ENCODE measurements around the gene APOL5. TPM values are rescaled to one million over a fixed set of nuclear protein-coding genes. Genes with fewer than 3 reads are reported as not detected.

APOL5 gene
- total RNA-seq, 1 donor from 2014 or later: not detected

DNA sequence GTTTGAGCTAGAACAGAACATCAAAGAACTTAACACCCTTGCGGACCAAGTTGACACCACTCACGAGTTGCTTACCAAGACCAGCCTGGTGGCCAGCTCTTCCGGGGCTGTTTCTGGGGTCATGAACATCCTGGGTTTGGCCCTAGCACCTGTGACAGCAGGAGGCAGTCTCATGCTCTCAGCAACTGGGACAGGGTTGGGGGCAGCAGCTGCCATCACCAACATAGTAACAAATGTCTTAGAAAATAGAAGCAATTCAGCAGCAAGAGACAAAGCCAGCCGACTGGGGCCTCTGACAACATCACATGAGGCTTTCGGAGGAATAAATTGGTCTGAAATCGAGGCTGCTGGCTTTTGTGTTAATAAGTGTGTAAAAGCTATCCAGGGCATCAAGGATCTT lies 8.7 kb downstream of the APOL5 start:
- no peak overlapping the region for H3K27ac Mint-ChIP-seq
- H3K36me3 Mint-ChIP-seq: no peaks in the 10 kb centered on the region
- H3K4me3 Mint-ChIP-seq: no peak overlapping the region
- TF ChIP-seq, protein P1, sequence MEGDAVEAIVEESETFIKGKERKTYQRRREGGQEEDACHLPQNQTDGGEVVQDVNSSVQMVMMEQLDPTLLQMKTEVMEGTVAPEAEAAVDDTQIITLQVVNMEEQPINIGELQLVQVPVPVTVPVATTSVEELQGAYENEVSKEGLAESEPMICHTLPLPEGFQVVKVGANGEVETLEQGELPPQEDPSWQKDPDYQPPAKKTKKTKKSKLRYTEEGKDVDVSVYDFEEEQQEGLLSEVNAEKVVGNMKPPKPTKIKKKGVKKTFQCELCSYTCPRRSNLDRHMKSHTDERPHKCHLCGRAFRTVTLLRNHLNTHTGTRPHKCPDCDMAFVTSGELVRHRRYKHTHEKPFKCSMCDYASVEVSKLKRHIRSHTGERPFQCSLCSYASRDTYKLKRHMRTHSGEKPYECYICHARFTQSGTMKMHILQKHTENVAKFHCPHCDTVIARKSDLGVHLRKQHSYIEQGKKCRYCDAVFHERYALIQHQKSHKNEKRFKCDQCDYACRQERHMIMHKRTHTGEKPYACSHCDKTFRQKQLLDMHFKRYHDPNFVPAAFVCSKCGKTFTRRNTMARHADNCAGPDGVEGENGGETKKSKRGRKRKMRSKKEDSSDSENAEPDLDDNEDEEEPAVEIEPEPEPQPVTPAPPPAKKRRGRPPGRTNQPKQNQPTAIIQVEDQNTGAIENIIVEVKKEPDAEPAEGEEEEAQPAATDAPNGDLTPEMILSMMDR (conservative IDR thresholded peaks at IDR 0.05): no peak
- peaks cover 5% of the 10 kb centered on the region for H3K27me3 Mint-ChIP-seq
- DNase-seq (ENCODE audit: extremely low spot score, unreplicated experiment): no peak
- no peaks in the 10 kb centered on the region for H3K9me3 Mint-ChIP-seq
- peaks cover 4% of the 10 kb centered on the region for H3K4me1 Mint-ChIP-seq (ENCODE audit: unreplicated experiment)

DNA sequence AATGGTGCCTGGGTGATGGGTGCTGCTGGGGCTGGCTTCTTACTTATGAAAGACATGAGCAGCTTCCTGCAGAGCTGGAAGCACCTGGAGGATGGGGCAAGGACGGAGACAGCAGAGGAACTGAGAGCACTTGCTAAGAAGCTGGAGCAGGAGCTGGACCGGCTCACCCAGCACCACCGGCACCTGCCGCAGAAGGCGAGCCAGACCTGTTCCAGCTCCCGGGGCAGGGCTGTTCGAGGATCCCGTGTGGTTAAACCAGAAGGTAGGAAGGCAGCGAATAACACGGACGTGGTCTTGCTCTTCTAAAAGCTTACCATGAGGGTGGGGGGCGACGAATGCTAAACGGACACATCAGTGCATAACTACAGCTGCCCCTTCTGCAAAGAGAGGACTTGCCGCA lies 9.3 kb downstream of the APOL5 start:
- no peak for DNase-seq (ENCODE audit: extremely low spot score, unreplicated experiment)
- no peaks in the 10 kb centered on the region for H3K36me3 Mint-ChIP-seq
- peaks cover 4% of the 10 kb centered on the region for H3K4me1 Mint-ChIP-seq (ENCODE audit: unreplicated experiment)
- no peak overlapping the region for H3K4me3 Mint-ChIP-seq
- H3K9me3 Mint-ChIP-seq: peaks cover 5% of the 10 kb centered on the region
- TF ChIP-seq, protein P1 (conservative IDR thresholded peaks at IDR 0.05): no peak
- H3K27me3 Mint-ChIP-seq: peaks cover 5% of the 10 kb centered on the region
- no peak overlapping the region for H3K27ac Mint-ChIP-seq

DNA sequence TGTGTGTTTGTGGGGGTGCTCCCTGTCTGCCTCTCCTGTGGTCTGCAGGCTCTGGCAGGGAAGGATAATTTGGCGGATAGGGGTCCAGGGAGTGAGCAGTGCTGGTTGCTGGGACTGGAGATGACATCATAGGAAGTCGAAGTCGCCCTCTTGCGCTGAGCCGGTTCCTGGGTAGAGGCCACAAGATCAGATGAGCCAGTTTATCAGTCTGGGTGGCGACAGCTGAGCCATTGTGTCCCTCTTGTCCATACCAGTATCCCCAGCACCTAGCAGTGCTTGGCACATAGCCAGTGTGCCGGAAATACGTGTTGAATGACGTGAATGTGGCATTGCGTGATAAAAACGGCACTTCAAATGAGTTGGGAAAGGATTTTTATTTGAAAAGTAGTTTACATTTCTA lies 9.8 kb downstream of the APOL5 start:
- H3K4me1 Mint-ChIP-seq (ENCODE audit: unreplicated experiment): peaks cover 4% of the 10 kb centered on the region
- H3K9me3 Mint-ChIP-seq: peaks cover 9% of the 10 kb centered on the region
- no peaks in the 10 kb centered on the region for H3K36me3 Mint-ChIP-seq
- TF ChIP-seq, protein P1 (conservative IDR thresholded peaks at IDR 0.05): no peak
- H3K27me3 Mint-ChIP-seq: peaks cover 5% of the 10 kb centered on the region
- no peak overlapping the region for H3K4me3 Mint-ChIP-seq
- DNase-seq (ENCODE audit: extremely low spot score, unreplicated experiment): no peak
- H3K27ac Mint-ChIP-seq: no peak overlapping the region

- peaks cover 4% of the 10 kb centered on the region for H3K4me1 Mint-ChIP-seq (ENCODE audit: unreplicated experiment)
- H3K4me3 Mint-ChIP-seq: no peak overlapping the region
- no peak overlapping the region for H3K27ac Mint-ChIP-seq
Observed at GRCh38 chr22:35728639-35729308, 11.1 kb downstream of the APOL5 start.

DNA sequence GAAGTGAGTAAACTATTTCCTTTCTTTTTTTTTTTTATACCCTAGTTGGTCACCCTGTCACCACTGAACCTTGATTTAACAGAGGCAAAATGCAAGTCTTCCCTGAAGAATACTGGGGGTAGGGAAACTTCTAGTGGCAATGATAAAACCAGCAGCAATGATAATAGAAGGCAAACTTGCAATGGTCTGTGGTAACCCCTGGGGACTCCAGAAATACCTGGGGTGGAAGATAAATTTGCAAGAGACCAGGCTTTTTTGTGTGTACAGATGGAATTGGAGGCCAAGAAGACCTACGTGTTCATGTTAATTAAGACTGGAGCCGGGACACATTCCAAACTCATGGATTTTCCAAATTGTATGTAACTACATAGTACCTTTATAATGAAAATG lies 11.6 kb downstream of the APOL5 start:
- TF ChIP-seq, protein P1 (conservative IDR thresholded peaks at IDR 0.05): no peak
- H3K9me3 Mint-ChIP-seq: peaks cover 9% of the 10 kb centered on the region
- no peaks in the 10 kb centered on the region for H3K36me3 Mint-ChIP-seq
- peaks cover 4% of the 10 kb centered on the region for H3K4me1 Mint-ChIP-seq (ENCODE audit: unreplicated experiment)
- H3K27me3 Mint-ChIP-seq: peaks cover 5% of the 10 kb centered on the region
- no peak overlapping the region for H3K4me3 Mint-ChIP-seq
- no peak for DNase-seq (ENCODE audit: extremely low spot score, unreplicated experiment)
- no peak overlapping the region for H3K27ac Mint-ChIP-seq

More at GRCh38 chr22:35728639-35729308, 11.1 kb downstream of the APOL5 start:
- no peak for DNase-seq (ENCODE audit: extremely low spot score, unreplicated experiment)
- no peaks in the 10 kb centered on the region for H3K36me3 Mint-ChIP-seq
- TF ChIP-seq, protein P1 (conservative IDR thresholded peaks at IDR 0.05): no peak
- H3K27me3 Mint-ChIP-seq: peaks cover 5% of the 10 kb centered on the region
- peaks cover 9% of the 10 kb centered on the region for H3K9me3 Mint-ChIP-seq
